Stomach (tissue), 9 donors: Measurements from ENCODE around the gene NFIC. TPM values are rescaled to one million over a fixed set of nuclear protein-coding genes. Genes with fewer than 3 reads are reported as not detected.

Experiments
- DNase-seq, 2 donors: peaks; one replicate each; pipeline versions ENCODE4 v3.0.0 to v3.0.0-alpha.2; 2013 to 2019
- H3K27ac ChIP-seq, 5 donors: fragments of 200-600 bp in 4 of 5; sonication (generic) in 4 of 5; one replicate each; pipeline ENCODE4 v1.5.1; 2013 to 2019; ENCODE audit warnings: mild to moderate bottlenecking in 1 of 5, moderate library complexity in 1 of 5
- H3K27me3 ChIP-seq, 3 donors: fragments of 200-600 bp; sonication (generic); one replicate each; pipeline ENCODE4 v1.5.1; 2017 to 2019; ENCODE audit warnings: mixed run types in 1 of 3
- H3K36me3 ChIP-seq, 4 donors: fragments of 200-600 bp; sonication (generic); 1 replicate in 3 of 4; 2 replicates in 1 of 4; pipeline ENCODE4 v1.5.1; 2016 to 2019
- H3K4me1 ChIP-seq, 4 donors: fragments of 200-600 bp; sonication (generic); one replicate each; pipeline ENCODE4 v1.5.1; 2016 to 2019
- H3K4me3 ChIP-seq, 4 donors: fragments of 200-600 bp; sonication (generic) in 3 of 4; one replicate each; pipeline ENCODE4 v1.5.1; 2016 to 2019; ENCODE audit warnings: mild to moderate bottlenecking in 1 of 4
- H3K9me3 ChIP-seq, 4 donors: fragments of 200-600 bp; sonication (generic); one replicate each; pipeline ENCODE4 v1.5.1; 2016 to 2019
- CTCF ChIP-seq, 7 experiments: fragments of 450-650 bp in 4 of 7; fragments of 200-600 bp in 3 of 7; sonication (generic) in 3 of 7; IDR thresholded peaks; one replicate each; pipeline ENCODE4 v1.5.1; 2016 to 2019; ENCODE audit warnings: antibody characterized with exemption in 7 of 7, control low read depth in 2 of 7, mild to moderate bottlenecking in 1 of 7
- EP300 ChIP-seq: sonication (generic); formaldehyde crosslinking; IDR thresholded peaks from one replicate; pipeline ENCODE4 v1.6.1; 2017; ENCODE audit warnings: antibody characterized with exemption
- POLR2A ChIP-seq, 4 donors: fragments of 450-650 bp; IDR thresholded peaks; one replicate each; pipeline ENCODE4 v1.6.1; 2016; ENCODE audit warnings: antibody characterized with exemption in 4 of 4, control low read depth in 2 of 4, mild to moderate bottlenecking in 1 of 4, moderate library complexity in 1 of 4
- POLR2AphosphoS5 ChIP-seq, 3 donors: sonication (generic); formaldehyde crosslinking; IDR thresholded peaks; one replicate each; pipeline ENCODE4 v1.6.1; 2016; ENCODE audit warnings: antibody characterized with exemption in 3 of 3
- WGBS, 5 donors: extraction: QIAGEN DNeasy Blood & Tissue Kit in 3 of 5; methylation state at CpG; one replicate each; pipeline versions ENCODE4 v1.1.5 to v1.1.7; 2013 to 2018; 5-methylcytosine and 5-hydroxymethylcytosine counted together
- intact Hi-C: fragments of 100-400 bp; cut with DNase I; formaldehyde crosslinking; loops from one replicate; pipeline ENCODE4 v1.15.1; 2023; ENCODE audit warnings: low total_unique reads
- polyA plus RNA-seq, 3 donors: library from polyadenylated mRNA; stranded (reverse); fragments of 200-250 nt; gene quantifications; one replicate each; pipeline ENCODE4 v1.2.3, GENCODE V29; 2013
- total RNA-seq, 5 donors: library from RNA; depleted of rRNA; stranded (reverse); fragments of >200 nt; gene quantifications; one replicate each; pipeline versions ENCODE4 v1.1.0 to v1.2.3, GENCODE V29; 2014 to 2016
- donor health status: healthy with polysubstance abuse.
- donor health status: Bipolar disorder and iron deficiency.
- donor health status: healthy.

The NFIC gene
- total and polyA plus RNA-seq, 8 donors = 16.7 to 251 (median 47.8) TPM

- no peaks in the 10 kb centered on the region for H3K9me3 ChIP-seq
- H3K27ac ChIP-seq = peak overlapping the region; percentile 25 to 100 (median 88)
- no peak overlapping the region for H3K4me3 ChIP-seq
- 60 to 71% (median 68%) methylated on average over 11 of the region's 11 CpGs for WGBS, 5 donors
- intact Hi-C loops = no loop called here
- peaks cover 22 to 24% (median 24%) of the 10 kb centered on the region in 4 donors for H3K36me3 ChIP-seq
- H3K27me3 ChIP-seq = no peaks in the 10 kb centered on the region
- no peak for TF ChIP-seq POLR2A (IDR thresholded peaks at IDR 0.05)
- TF ChIP-seq POLR2AphosphoS5 (IDR thresholded peaks at IDR 0.05) = no peak
- no peak for TF ChIP-seq CTCF (IDR thresholded peaks at IDR 0.05)
- no peak for TF ChIP-seq EP300
- DNase-seq = no peak
- peaks cover 59 to 99% (median 88%) of the 10 kb centered on the region in 4 donors for H3K4me1 ChIP-seq
These were observed 12.2 kb downstream of the NFIC start for GRCh38 chr19:3378352-3379150.

- H3K27ac ChIP-seq = peak overlapping the region in 4 of 5 donors; percentile 82 to 100 (median 94)
- WGBS, 5 donors = 95 to 98% (median 97%) methylated on average over 11 of the region's 11 CpGs
These were observed 14.4 kb downstream of the NFIC start for GRCh38 chr19:3380829-3381228.

GRCh38 chr19:3381701-3382372, 15.5 kb downstream of the NFIC start:
- no peak for DNase-seq
- H3K4me1 ChIP-seq = peaks cover 67 to 99% (median 91%) of the 10 kb centered on the region in 4 donors
- WGBS, 5 donors = 89 to 93% (median 92%) methylated on average over 57 to 59 of the region's 59 CpGs
- TF ChIP-seq POLR2AphosphoS5 (IDR thresholded peaks at IDR 0.05) = no peak
- TF ChIP-seq EP300 = no peak
- TF ChIP-seq CTCF (IDR thresholded peaks at IDR 0.05) = no peak
- no peak for TF ChIP-seq POLR2A (IDR thresholded peaks at IDR 0.05)
- intact Hi-C loops = no loop called here
- peaks cover 23 to 30% (median 29%) of the 10 kb centered on the region in 4 donors for H3K36me3 ChIP-seq
- no peaks in the 10 kb centered on the region for H3K9me3 ChIP-seq
- H3K27me3 ChIP-seq = no peaks in the 10 kb centered on the region
- peak overlapping the region in 4 of 5 donors; percentile 62 to 100 (median 90) for H3K27ac ChIP-seq
- no peak overlapping the region for H3K4me3 ChIP-seq

More at GRCh38 chr19:3380829-3381228, 14.4 kb downstream of the NFIC start:
- TF ChIP-seq EP300 = no peak
- no peak for TF ChIP-seq POLR2A (IDR thresholded peaks at IDR 0.05)
- no peak for TF ChIP-seq CTCF (IDR thresholded peaks at IDR 0.05)
- TF ChIP-seq POLR2AphosphoS5 (IDR thresholded peaks at IDR 0.05) = no peak
- intact Hi-C loops = no loop called here
- peaks cover 23 to 30% (median 29%) of the 10 kb centered on the region in 4 donors for H3K36me3 ChIP-seq
- H3K27me3 ChIP-seq = no peaks in the 10 kb centered on the region
- no peaks in the 10 kb centered on the region for H3K9me3 ChIP-seq
- DNase-seq = no peak
- H3K4me3 ChIP-seq = no peak overlapping the region
- H3K4me1 ChIP-seq = peaks cover 60 to 99% (median 88%) of the 10 kb centered on the region in 4 donors

GRCh38 chr19:3382460-3383100, 16.2 kb downstream of the NFIC start:
- Histone ChIP-seq H3K27ac (peak overlapping the region in 4 of 5 donors; percentile 62 to 100 (median 86)), H3K9me3 (no peaks in the 10 kb centered on the region), H3K27me3 (no peaks in the 10 kb centered on the region), H3K36me3 (peaks cover 23 to 30% (median 29%) of the 10 kb centered on the region in 4 donors), H3K4me1 (peaks cover 74 to 100% (median 94%) of the 10 kb centered on the region in 4 donors), H3K4me3 (no peak overlapping the region)
- DNase-seq = no peak
- WGBS, 5 donors = 80 to 89% (median 87%) methylated on average over 14 of the region's 14 CpGs
- TF ChIP-seq EP300 (no peak), POLR2A (IDR thresholded peaks at IDR 0.05) (no peak), CTCF (IDR thresholded peaks at IDR 0.05) (no peak)
- intact Hi-C loops = no loop called here
